ENCODE measurements around the gene EFHD2. TPM values are rescaled to one million over a fixed set of nuclear protein-coding genes. Genes with fewer than 3 reads are reported as not detected.
A peak's percentile ranks its signal among the peaks of the same experiment; 100 is the strongest.
"Not testable (repeated sequence)": the region's sequence is repeated elsewhere in the genome, so short reads cannot be mapped to it uniquely, and the experiment has no call there.

EFHD2 gene
- total RNA-seq, 2 experiments from 2014 or later: 43.1 to 48.6 TPM

GRCh38 chr1:15426492-15427279 lies 17.0 kb downstream of the EFHD2 start:
- DNase-seq (no peak), ATAC-seq (no peak)
- intact Hi-C loops (cut with DNase I, micrococcal nuclease): no loop called here
- CTCF ChIA-PET: interaction anchor here (13.3 kb wide), 1 partner anchor 106 kb away, joined by 183 read pairs; no protein-coding TSS in a partner anchor
- POLR2A ChIA-PET: no interaction called here
- Mint-ChIP-seq H3K27ac (no peak overlapping the region), H3K36me3 (ENCODE audit: low read depth) (peaks cover 7% of the 10 kb centered on the region), H3K27me3 (no peaks in the 10 kb centered on the region), H3K4me3 (no peak overlapping the region), H3K4me1 (peaks cover 3% of the 10 kb centered on the region), H3K9me3 (ENCODE audit: low read depth) (no peaks in the 10 kb centered on the region)

DNA sequence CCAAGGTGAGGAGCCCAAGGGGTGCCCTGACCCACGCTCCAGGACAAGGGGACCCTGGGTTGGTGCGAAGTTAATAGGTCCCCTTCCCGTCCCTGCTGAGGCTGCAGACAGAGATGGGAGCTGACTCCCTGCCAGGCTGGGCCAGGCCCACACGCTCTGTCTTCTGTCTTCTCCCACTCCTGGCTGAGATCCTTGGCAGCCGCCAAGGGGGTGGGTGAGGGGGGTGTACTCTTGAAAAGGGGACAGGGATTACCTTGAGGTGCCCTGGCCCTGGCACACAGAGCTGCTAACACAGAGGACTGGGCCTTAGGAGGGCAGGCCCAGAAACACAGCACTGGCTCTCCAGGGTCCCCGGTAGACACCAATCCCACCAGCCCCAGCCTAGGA lies 17.6 kb downstream of the EFHD2 start:
- intact Hi-C loops (cut with DNase I, micrococcal nuclease): no loop called here
- no peak overlapping the region for H3K4me3 Mint-ChIP-seq
- peaks cover 5% of the 10 kb centered on the region for H3K36me3 Mint-ChIP-seq (ENCODE audit: low read depth)

DNA sequence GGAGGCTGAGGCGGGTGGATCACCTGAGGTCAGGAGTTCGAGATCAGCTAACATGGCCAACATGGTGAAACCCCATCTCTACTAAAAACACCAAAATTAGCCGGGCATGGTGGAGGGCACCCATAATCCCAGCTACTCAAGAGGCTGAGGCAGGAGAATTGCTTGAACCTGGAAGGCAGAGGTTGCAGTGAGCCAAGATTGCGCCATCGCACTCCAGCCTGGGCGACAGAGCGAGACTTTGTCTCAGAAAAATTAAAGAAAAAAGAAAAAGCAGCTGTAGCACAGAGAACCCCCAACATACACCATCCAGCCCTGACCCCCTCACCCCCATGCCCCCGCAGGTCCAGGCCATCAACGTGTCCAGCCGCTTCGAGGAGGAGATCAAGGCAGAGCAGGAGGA lies 18.6 kb downstream of the EFHD2 start:
- H3K36me3 Mint-ChIP-seq (ENCODE audit: low read depth); H3K27me3 Mint-ChIP-seq; intact Hi-C loops (cut with DNase I, micrococcal nuclease); H3K9me3 Mint-ChIP-seq (ENCODE audit: low read depth); ATAC-seq; DNase-seq; H3K4me3 Mint-ChIP-seq; H3K27ac Mint-ChIP-seq; H3K4me1 Mint-ChIP-seq: not testable (repeated sequence)
- POLR2A ChIA-PET: interaction anchor here (0.6 kb wide), 1 partner anchor 76 kb away, joined by 4 read pairs; no protein-coding TSS in a partner anchor
- CTCF ChIA-PET: interaction anchor here (1.1 to 13.3 kb wide), 2 partner anchors 20 to 108 kb away, joined by 4 to 183 read pairs; no protein-coding TSS in a partner anchor

More for the DNA sequence above, 17.6 kb downstream of the EFHD2 start:
- H3K27me3 Mint-ChIP-seq: no peaks in the 10 kb centered on the region
- no peak for DNase-seq
- ChIA-PET CTCF (interaction anchor here (13.3 kb wide), 1 partner anchor 107 kb away, joined by 183 read pairs; no protein-coding TSS in a partner anchor), POLR2A (no interaction called here)
- H3K4me1 Mint-ChIP-seq: peaks cover 2% of the 10 kb centered on the region
- ATAC-seq: no peak
- no peaks in the 10 kb centered on the region for H3K9me3 Mint-ChIP-seq (ENCODE audit: low read depth)
- no peak overlapping the region for H3K27ac Mint-ChIP-seq

DNA sequence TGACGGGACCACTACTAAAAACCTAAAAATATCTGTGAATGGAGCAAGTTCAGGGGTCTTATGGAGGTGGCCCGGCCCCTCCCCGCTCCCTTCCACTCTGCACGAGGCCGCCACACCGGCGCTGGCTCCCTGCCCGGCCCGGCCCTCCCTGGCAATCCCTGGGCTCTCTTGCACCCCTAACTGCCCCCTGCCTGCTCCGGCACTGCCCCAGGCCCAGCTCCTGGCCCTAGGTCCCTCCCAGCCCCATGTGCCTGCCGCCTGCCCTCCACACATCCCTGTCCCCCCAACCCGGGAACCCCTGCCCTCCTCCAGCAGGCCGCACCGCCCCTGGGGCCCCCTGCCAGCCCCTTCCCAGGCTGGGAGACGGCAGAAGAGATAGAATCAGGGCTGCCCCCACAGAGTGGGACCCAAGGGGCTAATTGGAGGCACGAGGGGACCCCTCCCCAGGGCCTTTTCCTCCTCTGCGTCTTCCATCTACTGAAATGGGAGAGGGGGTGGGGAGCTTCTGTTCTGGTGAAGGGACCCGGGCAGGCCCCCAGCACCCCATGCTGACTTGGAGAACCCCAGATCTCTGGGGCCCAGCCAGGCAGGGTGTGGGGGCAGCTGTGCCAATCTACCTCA lies 19.2 kb downstream of the EFHD2 start:
- ATAC-seq: no peak
- Mint-ChIP-seq H3K4me3 (no peak overlapping the region), H3K36me3 (ENCODE audit: low read depth) (peaks cover 5% of the 10 kb centered on the region)

GRCh38 chr1:15429701-15430149 lies 20.0 kb downstream of the EFHD2 start:
- POLR2A ChIA-PET: no interaction called here
- CTCF ChIA-PET: interaction anchor here (13.3 kb wide), 1 partner anchor 109 kb away, joined by 183 read pairs; no protein-coding TSS in a partner anchor
- H3K9me3 Mint-ChIP-seq (ENCODE audit: low read depth): no peaks in the 10 kb centered on the region
- no peaks in the 10 kb centered on the region for H3K27me3 Mint-ChIP-seq
- intact Hi-C loops (cut with DNase I, micrococcal nuclease): loop anchor here in 1 of 2 experiments (10.0 kb wide), 1 partner anchor 305 kb away; no protein-coding TSS in a partner anchor
- H3K4me3 Mint-ChIP-seq: no peak overlapping the region
- H3K4me1 Mint-ChIP-seq: peaks cover 2% of the 10 kb centered on the region
- no peak overlapping the region for H3K27ac Mint-ChIP-seq
- DNase-seq (no peak), ATAC-seq (no peak)
- peaks cover 5% of the 10 kb centered on the region for H3K36me3 Mint-ChIP-seq (ENCODE audit: low read depth)

More for the DNA sequence above, 19.2 kb downstream of the EFHD2 start:
- Mint-ChIP-seq H3K9me3 (ENCODE audit: low read depth) (no peaks in the 10 kb centered on the region), H3K27ac (no peak overlapping the region), H3K27me3 (no peaks in the 10 kb centered on the region), H3K4me1 (peaks cover 2% of the 10 kb centered on the region)
- POLR2A ChIA-PET: interaction anchor here (0.6 kb wide), 1 partner anchor 75 kb away, joined by 4 read pairs; no protein-coding TSS in a partner anchor
- DNase-seq: no peak
- CTCF ChIA-PET: interaction anchor here (1.1 to 13.3 kb wide), 2 partner anchors 21 to 108 kb away, joined by 4 to 183 read pairs; no protein-coding TSS in a partner anchor
- intact Hi-C loops (cut with DNase I, micrococcal nuclease): no loop called here

GRCh38 chr1:15430787-15431570 lies 21.3 kb downstream of the EFHD2 start:
- intact Hi-C loops (cut with DNase I, micrococcal nuclease): loop anchor here (1.0 to 10.0 kb wide), 2 partner anchors 108 to 306 kb away; no protein-coding TSS in a partner anchor
- Mint-ChIP-seq H3K27me3 (no peaks in the 10 kb centered on the region), H3K27ac (no peak overlapping the region), H3K4me3 (no peak overlapping the region), H3K4me1 (peaks cover 2% of the 10 kb centered on the region), H3K36me3 (ENCODE audit: low read depth) (peaks cover 5% of the 10 kb centered on the region), H3K9me3 (ENCODE audit: low read depth) (no peaks in the 10 kb centered on the region)
- ChIA-PET POLR2A (no interaction called here), CTCF (interaction anchor here (0.7 to 13.3 kb wide), 11 partner anchors 11 to 303 kb away, joined by 3 to 183 read pairs (median 5); no protein-coding TSS in a partner anchor)
- DNase-seq (peak; percentile 85), ATAC-seq (peak; percentile 84)

GRCh38 chr1:15431571-15431948 lies 21.9 kb downstream of the EFHD2 start:
- POLR2A ChIA-PET: no interaction called here
- no peak overlapping the region for H3K4me3 Mint-ChIP-seq
- intact Hi-C loops (cut with DNase I, micrococcal nuclease): loop anchor here (1.0 to 10.0 kb wide), 2 partner anchors 108 to 307 kb away; no protein-coding TSS in a partner anchor
- no peak overlapping the region for H3K27ac Mint-ChIP-seq
- ATAC-seq: no peak
- CTCF ChIA-PET: interaction anchor here (0.6 to 13.3 kb wide), 13 partner anchors 10 to 303 kb away, joined by 3 to 183 read pairs (median 4); no protein-coding TSS in a partner anchor
- DNase-seq: no peak
- H3K27me3 Mint-ChIP-seq: no peaks in the 10 kb centered on the region
- H3K36me3 Mint-ChIP-seq (ENCODE audit: low read depth): peaks cover 4% of the 10 kb centered on the region
- H3K4me1 Mint-ChIP-seq: peaks cover under 1% of the 10 kb centered on the region
- no peaks in the 10 kb centered on the region for H3K9me3 Mint-ChIP-seq (ENCODE audit: low read depth)

DNA sequence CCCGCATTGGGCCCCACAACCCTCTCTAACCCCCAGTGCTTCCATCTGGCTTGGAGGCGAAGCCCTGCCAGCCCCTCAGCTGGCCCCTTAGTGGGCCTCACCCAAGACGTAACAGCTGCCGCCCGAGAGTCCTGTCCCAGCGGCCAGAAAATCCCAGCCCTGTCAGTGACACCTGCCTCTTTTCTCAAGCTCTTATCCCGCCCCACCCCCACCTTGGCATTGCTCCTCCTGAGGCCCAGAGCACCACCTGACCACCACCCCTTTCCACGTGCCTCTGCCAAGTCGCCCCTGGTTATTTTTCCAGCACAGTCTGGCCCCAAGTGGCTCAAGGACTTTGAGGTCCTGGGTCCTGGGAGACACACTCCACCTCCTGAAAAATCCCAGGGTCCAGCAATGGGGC lies 22.6 kb downstream of the EFHD2 start:
- intact Hi-C loops (cut with DNase I, micrococcal nuclease): loop anchor here in 1 of 2 experiments (10.0 kb wide), 1 partner anchor 308 kb away; no protein-coding TSS in a partner anchor

DNA sequence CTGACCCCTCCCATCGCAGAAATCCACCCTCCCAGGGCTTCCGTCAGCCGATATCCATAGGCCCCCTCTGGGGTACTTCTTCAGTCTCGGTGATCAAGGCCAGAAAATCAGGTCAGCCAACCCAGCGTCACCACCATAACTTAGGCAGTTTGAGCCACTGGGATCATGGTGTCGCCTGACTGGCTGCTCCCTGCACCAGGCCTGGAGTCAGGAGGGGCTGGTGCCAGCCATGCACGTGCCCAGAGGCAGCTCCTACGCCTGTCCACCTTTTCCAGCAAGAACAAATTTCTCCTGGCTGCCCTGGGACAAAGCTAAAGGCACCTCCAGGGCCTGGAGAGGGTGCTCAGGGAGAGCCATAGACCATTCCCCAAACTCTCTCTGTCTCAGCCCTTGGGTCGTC lies 23.8 kb downstream of the EFHD2 start:
- Mint-ChIP-seq H3K27ac (no peak overlapping the region), H3K36me3 (ENCODE audit: low read depth) (no peaks in the 10 kb centered on the region), H3K4me3 (no peak overlapping the region), H3K4me1 (no peaks in the 10 kb centered on the region), H3K27me3 (no peaks in the 10 kb centered on the region), H3K9me3 (ENCODE audit: low read depth) (no peaks in the 10 kb centered on the region)
- no peak for DNase-seq
- POLR2A ChIA-PET: no interaction called here
- no peak for ATAC-seq
- intact Hi-C loops (cut with DNase I, micrococcal nuclease): loop anchor here in 1 of 2 experiments (10.0 kb wide), 1 partner anchor 309 kb away; no protein-coding TSS in a partner anchor
- CTCF ChIA-PET: interaction anchor here (13.3 kb wide), 1 partner anchor 113 kb away, joined by 183 read pairs; no protein-coding TSS in a partner anchor

More for the DNA sequence above, 22.6 kb downstream of the EFHD2 start:
- Mint-ChIP-seq H3K27ac (no peak overlapping the region), H3K9me3 (ENCODE audit: low read depth) (no peaks in the 10 kb centered on the region), H3K4me1 (no peaks in the 10 kb centered on the region), H3K27me3 (no peaks in the 10 kb centered on the region), H3K36me3 (ENCODE audit: low read depth) (peaks cover 3% of the 10 kb centered on the region), H3K4me3 (no peak overlapping the region)
- ATAC-seq: no peak
- CTCF ChIA-PET: interaction anchor here (0.5 to 13.3 kb wide), 8 partner anchors 10 to 304 kb away, joined by 3 to 183 read pairs (median 4); no protein-coding TSS in a partner anchor
- DNase-seq: no peak
- POLR2A ChIA-PET: no interaction called here

DNA sequence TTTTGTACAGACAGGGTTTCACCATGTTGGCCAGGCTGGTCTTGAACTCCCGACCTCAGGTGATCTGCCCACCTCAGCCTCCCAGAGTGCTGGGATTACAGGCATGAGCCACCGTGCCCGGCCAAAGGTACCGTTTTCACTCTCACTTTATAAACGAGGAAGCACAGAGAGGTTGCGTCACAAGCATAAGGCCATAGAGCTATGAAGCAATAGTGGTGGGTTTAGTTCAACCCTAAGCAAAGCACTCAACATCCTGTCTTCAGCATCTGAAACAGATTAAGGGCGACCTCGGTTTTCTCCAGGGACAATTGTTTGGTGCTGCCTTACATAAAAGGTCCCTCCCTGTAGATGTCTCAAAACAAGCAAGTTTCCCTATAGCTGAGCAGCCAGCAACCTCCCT lies 25.1 kb downstream of the EFHD2 start:
- CTCF ChIA-PET: interaction anchor here (1.0 to 13.3 kb wide), 3 partner anchors 8 to 114 kb away, joined by 4 to 183 read pairs (median 4); no protein-coding TSS in a partner anchor
- POLR2A ChIA-PET; H3K27ac Mint-ChIP-seq; H3K4me3 Mint-ChIP-seq; H3K4me1 Mint-ChIP-seq; H3K9me3 Mint-ChIP-seq (ENCODE audit: low read depth); H3K36me3 Mint-ChIP-seq (ENCODE audit: low read depth); ATAC-seq; H3K27me3 Mint-ChIP-seq; DNase-seq: not testable (repeated sequence)
- intact Hi-C loops (cut with DNase I, micrococcal nuclease): loop anchor here in 1 of 2 experiments (10.0 kb wide), 1 partner anchor 310 kb away; no protein-coding TSS in a partner anchor
